Loucy (cell line): Measurements from ENCODE around the gene OR7G2.

ENCODE experiments used
- EZH2phosphoT487 ChIP-seq: fragments of 200-600 bp; IDR thresholded peaks from 2 replicates; pipeline ENCODE4 v1.6.1; 2018; ENCODE audit warnings: antibody characterized with exemption, mild to moderate bottlenecking, moderate library complexity, borderline replicate concordance
- TF ChIP-seq, protein P1 (sequence below): fragments of 200-600 bp; sonication (generic); conservative IDR thresholded peaks from 2 replicates; pipeline ENCODE4 v1.5.1; 2014; ENCODE audit warnings: mild to moderate bottlenecking, antibody characterized with exemption, low read length

DNA sequence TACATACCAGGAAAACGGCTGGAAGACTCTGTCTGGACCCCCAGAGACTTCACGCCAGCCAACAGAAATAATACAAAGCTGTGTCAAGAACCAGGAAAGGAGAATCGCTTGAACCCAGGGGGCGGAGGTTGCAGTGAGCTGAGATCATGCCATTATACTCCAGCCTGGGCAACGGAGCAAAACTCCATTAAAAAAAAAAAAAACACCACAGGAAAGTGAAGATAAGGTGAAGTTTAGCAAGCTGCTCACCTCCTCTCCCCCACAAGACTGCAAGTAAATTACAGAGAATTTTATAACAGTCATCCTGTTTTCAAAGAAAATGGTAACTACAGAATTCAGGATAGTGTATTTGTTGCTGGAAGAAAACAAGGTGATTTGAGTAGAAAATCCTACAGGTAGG, 9.3 kb upstream of the OR7G2 start:
- TF ChIP-seq, protein P1, sequence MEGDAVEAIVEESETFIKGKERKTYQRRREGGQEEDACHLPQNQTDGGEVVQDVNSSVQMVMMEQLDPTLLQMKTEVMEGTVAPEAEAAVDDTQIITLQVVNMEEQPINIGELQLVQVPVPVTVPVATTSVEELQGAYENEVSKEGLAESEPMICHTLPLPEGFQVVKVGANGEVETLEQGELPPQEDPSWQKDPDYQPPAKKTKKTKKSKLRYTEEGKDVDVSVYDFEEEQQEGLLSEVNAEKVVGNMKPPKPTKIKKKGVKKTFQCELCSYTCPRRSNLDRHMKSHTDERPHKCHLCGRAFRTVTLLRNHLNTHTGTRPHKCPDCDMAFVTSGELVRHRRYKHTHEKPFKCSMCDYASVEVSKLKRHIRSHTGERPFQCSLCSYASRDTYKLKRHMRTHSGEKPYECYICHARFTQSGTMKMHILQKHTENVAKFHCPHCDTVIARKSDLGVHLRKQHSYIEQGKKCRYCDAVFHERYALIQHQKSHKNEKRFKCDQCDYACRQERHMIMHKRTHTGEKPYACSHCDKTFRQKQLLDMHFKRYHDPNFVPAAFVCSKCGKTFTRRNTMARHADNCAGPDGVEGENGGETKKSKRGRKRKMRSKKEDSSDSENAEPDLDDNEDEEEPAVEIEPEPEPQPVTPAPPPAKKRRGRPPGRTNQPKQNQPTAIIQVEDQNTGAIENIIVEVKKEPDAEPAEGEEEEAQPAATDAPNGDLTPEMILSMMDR, result no peak
- no peak for TF ChIP-seq EZH2phosphoT487
